ENCODE data around the gene TNFRSF13B.
"Not testable (repeated sequence)": the region's sequence is repeated elsewhere in the genome, so short reads cannot be mapped to it uniquely, and the experiment has no call there.

The TNFRSF13B gene

DNA sequence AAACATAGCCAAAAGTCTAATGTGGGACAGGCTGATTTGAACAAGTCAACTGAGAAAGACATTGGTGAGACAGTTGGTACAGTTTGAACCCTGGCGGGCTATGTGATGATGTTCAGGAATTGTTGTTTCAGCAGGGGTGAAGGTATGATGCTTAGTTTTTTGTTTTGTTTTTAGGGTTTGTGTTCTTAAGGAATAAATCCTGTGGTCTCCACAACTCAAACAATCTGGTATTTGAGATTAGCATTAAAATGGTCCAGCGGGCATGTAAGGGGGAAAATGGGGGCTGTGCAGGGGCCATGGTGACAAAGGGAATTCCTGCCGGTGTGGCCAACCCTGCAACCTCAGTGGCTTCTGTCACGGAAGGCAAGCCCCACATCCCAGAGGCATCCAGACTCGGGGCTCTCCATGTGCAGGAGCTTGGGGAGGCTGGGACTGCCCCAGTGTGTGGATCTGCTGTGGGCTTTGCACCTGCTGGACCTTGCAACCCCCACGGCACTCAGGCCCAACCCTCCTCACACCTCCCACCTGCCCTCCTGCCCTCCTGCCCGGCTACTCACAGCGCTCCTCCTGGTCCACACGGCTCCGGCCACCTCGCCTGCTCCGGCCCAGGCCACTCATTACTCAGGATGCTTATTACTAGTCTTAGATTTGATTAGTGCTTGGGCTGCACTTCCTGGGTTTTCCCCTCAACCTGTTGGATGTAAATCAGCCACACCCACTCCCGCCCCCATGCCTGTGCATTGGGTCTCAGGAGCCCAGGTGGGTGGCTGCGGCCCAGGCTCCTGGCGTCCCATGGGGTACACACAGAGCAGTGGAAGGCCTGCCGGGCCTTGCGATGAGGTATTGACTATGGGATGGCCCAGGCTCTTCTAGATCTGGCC lies at the start of gene TNFRSF13B:
Gene TNFRSF13B (minus strand): TSS at position 661 of the 881 bp plus-strand sequence. CDS start 43 bp downstream, at position 618.
- H3K27ac Mint-ChIP-seq, result peak within 1 kb of the TSS in 1 of 2 donors; percentile 14
- H3K4me1 Mint-ChIP-seq, result peaks cover 18% of the 10 kb centered on the region

DNA sequence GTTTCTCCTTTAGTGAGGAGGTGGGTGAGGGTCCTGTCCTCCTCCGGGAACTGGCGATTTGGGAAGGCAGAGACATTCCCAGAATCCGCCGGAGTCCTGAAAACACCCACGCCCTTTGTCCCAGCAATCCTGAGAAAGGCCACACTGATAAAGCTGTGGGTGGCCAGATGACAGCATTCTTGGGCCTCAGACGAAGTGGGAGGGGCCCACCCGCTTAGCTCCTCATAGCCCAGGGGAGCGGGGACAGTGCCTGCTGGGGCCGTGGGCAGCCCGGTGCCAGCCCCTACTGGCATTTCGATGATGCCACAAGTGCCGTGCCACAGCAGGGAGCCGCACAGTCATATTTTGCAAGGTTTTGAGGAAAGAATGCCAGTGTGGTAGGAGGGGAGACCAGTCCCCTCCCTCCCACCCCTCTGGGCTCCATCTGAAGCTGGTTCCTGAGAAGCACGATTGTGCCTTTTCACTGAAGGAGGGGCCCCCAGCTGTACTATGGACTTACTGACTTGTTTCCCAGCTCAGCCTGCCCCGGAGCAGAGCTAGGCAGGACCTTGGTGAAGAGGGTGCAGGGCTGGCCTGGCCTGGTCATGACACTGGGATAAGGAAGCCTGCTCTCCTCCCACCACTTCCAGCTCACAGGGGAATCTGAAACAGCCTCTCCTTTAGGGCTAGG lies 49.4 kb upstream of the TNFRSF13B start:
- Mint-ChIP-seq H3K27me3 (no peaks in the 10 kb centered on the region), H3K4me3 (no peak overlapping the region), H3K27ac (no peak overlapping the region), H3K4me1 (peaks cover 24% of the 10 kb centered on the region), H3K9me3 (no peaks in the 10 kb centered on the region)
- ATAC-seq, result no peak
- DNase-seq, result no peak

More for the DNA sequence above, at the start of gene TNFRSF13B:
- Mint-ChIP-seq H3K27me3 (peaks cover 16% of the 10 kb centered on the region), H3K9me3 (no peaks in the 10 kb centered on the region), H3K4me3 (no peak within 1 kb of the TSS)
- DNase-seq (no peak), ATAC-seq (no peak)

DNA sequence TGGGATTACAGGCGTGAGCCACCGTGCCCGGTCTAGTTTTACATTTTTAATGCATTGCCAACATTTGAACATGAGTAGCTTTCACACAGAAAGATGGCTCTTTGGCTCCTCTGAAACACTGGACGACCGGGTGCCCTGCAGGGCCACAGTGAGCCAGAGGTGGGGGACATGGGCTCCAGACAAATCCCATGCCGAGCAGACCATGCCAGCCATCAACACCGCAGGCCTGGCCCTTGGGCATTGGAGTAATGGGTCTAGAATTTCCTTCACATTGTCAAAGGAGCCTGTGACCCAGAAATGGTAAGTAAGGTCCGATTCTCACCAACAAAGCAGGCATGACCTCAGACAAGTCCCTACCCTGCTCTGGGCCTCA lies 48.9 kb upstream of the TNFRSF13B start:
- H3K9me3 Mint-ChIP-seq, result no peaks in the 10 kb centered on the region
- H3K27me3 Mint-ChIP-seq, result no peaks in the 10 kb centered on the region
- no peak overlapping the region for H3K4me3 Mint-ChIP-seq

DNA sequence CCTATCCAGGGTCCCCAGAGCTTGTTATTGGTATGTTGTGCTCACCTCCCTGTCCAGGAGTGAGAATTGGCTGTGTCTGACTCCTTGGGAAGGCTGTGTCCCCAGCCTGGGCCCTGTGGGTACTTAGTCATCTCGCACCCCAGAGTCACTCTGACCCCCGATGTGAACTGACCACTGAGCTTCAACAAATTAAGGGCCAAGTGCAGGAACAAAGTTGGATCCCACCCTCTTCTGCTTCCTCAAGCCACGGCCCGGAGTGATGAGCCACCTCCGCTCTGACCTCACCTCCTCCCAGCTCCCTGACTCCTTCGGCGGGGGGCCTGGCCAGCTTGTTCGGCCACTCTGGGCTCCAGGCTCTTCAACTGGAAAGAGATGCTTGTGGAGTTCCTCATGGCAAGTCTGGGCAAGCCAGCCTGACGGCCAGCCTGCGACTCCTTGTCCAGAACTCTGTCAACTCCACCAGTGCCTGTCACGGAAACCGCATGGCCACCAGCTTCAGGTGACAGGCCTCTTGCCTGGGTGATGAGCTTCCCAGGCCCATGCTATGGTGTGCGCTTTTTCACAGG lies 48.1 kb upstream of the TNFRSF13B start:
- ATAC-seq (no peak), DNase-seq (no peak)
- Mint-ChIP-seq H3K9me3 (no peaks in the 10 kb centered on the region), H3K4me3 (no peak overlapping the region), H3K27me3 (no peaks in the 10 kb centered on the region), H3K27ac (no peak overlapping the region), H3K4me1 (peaks cover 38% of the 10 kb centered on the region)

More for the DNA sequence above, 48.9 kb upstream of the TNFRSF13B start:
- peaks cover 29% of the 10 kb centered on the region for H3K4me1 Mint-ChIP-seq
- ATAC-seq (no peak), DNase-seq (no peak)
- H3K27ac Mint-ChIP-seq, result no peak overlapping the region

DNA sequence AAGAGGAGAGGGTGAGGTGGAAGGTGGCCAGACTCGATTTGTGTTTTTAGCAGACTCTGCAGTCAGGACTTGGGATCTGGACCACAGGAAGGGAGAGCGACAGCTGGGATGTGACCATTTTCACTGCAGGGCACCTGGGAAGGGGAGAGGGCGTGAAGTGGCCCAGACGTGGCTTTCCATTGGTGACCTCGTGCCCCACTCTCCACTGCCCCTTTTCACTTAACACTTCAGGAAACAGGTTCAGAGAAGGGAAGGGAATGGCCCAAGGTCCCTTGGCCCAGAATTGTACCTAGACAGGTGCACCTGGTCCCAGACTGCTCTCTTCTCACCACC lies 47.5 kb upstream of the TNFRSF13B start:
- DNase-seq, result no peak
- Mint-ChIP-seq H3K9me3 (no peaks in the 10 kb centered on the region), H3K27ac (no peak overlapping the region), H3K4me3 (no peak overlapping the region), H3K4me1 (peaks cover 40% of the 10 kb centered on the region), H3K27me3 (no peaks in the 10 kb centered on the region)
- ATAC-seq, result no peak

DNA sequence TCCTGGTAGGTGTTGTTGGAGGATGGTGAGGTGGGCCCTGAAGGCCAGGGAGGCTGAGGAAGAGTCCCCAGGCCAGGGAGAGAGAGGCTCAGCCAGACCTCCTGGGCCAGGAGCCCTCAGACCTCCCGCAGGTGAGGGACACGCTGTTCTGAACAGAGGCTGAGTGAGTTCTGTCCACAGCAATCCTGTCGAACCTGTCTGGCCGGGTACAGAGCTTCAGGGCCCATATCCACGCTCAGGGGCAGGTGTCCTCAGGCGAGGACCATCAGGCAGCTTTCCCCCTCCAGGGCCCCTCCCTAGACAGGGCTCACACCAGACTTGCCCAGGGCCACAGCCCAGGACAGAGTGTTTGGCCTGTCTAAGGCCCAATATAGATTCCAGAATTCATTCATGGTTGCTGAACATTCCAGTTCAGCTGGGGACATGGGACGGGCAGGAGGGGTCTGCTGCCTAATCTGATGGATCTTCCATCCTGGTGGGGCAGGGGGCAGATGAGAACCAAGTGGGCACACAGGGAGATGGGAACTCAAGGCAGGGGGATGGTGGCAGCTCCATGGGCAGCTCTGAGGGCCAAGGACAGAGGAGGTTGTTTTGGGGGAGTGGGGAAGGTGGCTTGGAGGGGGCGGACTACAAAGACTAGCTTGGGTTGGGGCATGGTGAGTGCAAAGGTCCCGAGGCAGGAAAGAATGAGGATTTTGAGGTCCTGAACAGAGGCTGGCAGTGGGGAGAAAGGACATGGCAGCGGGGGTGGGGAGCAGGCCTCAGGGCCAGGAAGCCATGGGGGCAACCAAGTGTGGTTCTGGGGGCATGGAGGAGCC lies 46.9 kb upstream of the TNFRSF13B start:
- Mint-ChIP-seq H3K27ac (no peak overlapping the region), H3K27me3 (no peaks in the 10 kb centered on the region), H3K4me3 (no peak overlapping the region), H3K4me1 (peaks cover 40% of the 10 kb centered on the region), H3K9me3 (no peaks in the 10 kb centered on the region)
- no peak for ATAC-seq
- no peak for DNase-seq

DNA sequence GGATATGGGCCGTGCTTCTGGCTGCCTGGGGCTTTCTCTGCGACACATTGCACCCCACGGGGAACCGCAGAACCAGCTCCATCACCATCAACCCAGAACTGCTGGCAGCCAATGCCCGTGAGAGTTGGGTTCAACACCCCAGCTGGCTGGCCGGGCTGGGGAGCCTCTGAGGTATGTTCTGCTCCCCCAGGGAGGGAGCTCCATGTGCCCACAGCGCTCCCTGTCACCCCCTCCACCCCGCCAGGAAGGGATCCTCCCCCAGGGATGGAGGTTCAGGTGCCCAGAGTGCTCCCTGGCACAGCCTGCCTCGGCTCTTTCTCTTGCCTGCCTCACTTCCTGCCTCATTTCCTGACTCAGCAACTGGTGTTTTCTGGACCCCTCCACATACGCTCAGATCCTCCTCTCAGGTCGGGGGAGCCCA lies 46.1 kb upstream of the TNFRSF13B start:
- ATAC-seq, result peak; percentile 36
- H3K27me3 Mint-ChIP-seq, result no peaks in the 10 kb centered on the region
- peak overlapping the region; percentile 86 to 92 for H3K27ac Mint-ChIP-seq
- peaks cover 40% of the 10 kb centered on the region for H3K4me1 Mint-ChIP-seq
- DNase-seq, result no peak
- H3K4me3 Mint-ChIP-seq, result no peak overlapping the region
- H3K9me3 Mint-ChIP-seq, result no peaks in the 10 kb centered on the region

DNA sequence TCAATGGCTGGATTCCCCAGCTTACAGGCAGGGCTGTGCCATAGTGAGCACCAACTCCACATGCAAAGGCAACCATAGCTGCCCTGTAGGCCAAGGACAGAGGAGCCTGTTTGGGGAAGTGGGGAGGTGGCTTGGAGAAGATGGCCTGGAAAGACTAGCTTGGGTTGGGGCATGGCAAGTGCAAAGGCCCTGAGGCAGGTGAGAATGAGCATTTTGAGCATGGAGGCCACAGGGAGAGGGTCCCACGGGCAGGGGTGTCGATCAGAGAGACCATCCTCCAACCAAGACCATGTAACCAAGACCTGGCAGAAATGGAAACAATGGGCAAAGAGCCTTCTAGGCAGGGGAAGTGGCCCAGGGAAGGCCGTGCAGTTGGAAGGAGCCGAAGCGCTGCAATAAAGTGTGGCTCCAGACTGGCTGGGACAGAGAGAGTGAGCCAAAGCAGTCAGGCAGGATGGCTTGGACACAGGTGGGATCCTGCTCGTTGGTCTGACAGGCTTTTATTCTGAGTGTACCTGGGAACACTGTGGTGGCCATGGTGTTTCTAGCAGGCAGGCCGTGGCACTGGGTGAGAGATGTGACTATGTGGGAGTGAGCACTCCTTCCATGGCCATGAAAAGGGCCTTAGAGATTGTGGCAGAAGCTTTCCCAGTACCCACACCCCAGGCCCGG lies 45.6 kb upstream of the TNFRSF13B start:
- Mint-ChIP-seq H3K27me3 (no peaks in the 10 kb centered on the region), H3K27ac (no peak overlapping the region), H3K4me1 (peaks cover 40% of the 10 kb centered on the region), H3K4me3 (no peak overlapping the region), H3K9me3 (no peaks in the 10 kb centered on the region)
- no peak for ATAC-seq
- DNase-seq, result no peak

DNA sequence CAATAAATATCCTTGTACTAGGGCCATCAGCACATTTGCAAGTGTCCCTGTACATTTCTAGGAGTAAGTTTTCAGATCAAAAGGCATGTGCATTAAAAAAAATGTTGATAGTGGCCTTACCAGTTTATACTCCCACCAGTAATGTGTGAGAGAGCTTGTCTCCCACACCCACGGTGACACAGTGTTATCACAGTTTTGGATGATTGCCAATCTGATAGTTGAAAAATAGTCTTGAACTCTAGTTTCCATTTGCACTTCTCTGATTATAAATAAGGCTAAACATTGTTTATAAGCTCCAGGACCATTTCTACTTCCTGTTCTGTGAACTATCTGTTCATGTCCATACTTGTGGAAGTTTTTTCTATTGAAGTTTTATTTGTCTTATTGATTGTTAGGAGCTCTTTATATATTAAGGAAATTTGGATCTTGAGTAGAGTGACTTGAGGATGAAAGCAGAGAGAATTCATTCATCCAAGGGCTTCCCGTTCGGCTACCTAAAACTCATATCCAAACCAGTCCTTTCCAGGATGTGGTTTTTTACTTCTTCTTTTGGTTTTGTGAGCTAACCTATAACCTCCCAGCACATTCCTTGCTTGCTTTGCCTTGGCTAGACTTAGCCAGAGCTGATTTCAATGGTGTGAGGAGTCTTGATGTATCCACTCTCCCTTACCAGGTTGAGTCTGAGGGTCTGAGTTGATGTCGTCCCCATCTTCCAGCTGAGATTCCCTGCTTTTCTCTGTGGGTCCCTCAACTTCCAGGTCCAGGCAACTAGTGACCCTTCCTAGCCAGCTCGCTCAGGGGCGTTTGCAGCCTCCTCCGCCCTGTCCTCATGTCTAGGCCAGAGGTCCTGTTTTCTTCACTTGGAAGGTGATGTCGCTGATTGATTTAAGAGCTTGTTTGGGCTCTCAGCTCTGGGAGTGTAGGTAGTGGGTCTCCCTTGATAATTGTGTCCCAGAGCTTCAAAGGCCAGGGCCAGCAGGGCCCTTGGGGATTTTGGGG lies 44.6 kb upstream of the TNFRSF13B start:
- DNase-seq, H3K9me3 Mint-ChIP-seq, H3K27me3 Mint-ChIP-seq, H3K4me3 Mint-ChIP-seq: not testable (repeated sequence)
- peak overlapping the region in 1 of 2 donors; percentile 58 for H3K27ac Mint-ChIP-seq
- ATAC-seq, result peak; percentile 55
- H3K4me1 Mint-ChIP-seq, result peaks cover 40% of the 10 kb centered on the region

DNA sequence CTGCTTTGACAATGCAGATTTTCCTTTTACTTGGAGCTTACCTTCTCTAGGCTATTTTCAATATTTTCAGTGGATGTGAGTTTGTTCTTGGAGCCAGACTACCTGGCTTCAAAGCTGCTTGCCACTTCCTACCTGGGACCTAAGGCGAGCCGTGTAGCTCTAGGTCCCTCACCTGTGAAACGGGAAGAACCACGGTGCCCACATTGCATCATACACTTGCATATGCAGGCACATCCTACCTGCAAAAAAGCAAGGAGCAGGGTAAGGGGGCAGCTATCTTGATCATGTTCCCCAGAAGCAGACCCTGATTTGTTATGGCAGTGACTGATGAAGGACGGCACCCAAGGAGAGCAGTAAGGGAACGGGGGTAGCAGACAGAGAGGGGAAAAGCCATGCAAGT lies 43.3 kb upstream of the TNFRSF13B start:
- peaks cover 40% of the 10 kb centered on the region for H3K4me1 Mint-ChIP-seq
- no peaks in the 10 kb centered on the region for H3K27me3 Mint-ChIP-seq

DNA sequence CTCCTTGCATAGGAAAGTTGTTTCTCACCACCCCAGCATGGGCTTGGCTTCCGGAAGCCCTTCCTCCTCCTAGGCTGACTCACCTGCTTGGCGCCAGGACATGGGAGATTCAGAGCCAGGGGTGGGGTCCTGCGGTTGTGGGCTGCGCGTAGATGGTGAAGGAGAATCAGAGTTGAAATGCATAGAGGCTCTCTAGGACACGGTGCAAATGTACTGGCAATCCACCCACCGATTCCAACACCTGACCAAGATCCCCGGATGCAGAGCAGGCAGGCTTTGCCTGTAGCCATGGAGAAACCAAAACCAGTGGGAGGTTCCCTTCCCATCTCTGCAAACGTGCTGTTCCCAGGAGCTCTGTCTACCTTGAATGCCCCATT lies 42.8 kb upstream of the TNFRSF13B start:
- ATAC-seq, H3K9me3 Mint-ChIP-seq, H3K4me3 Mint-ChIP-seq, H3K27ac Mint-ChIP-seq, H3K27me3 Mint-ChIP-seq, DNase-seq: not testable (repeated sequence)
- peaks cover 40% of the 10 kb centered on the region for H3K4me1 Mint-ChIP-seq

More for the DNA sequence above, 43.3 kb upstream of the TNFRSF13B start:
- Mint-ChIP-seq H3K4me3 (no peak overlapping the region), H3K9me3 (no peaks in the 10 kb centered on the region), H3K27ac (no peak overlapping the region)
- DNase-seq (no peak), ATAC-seq (no peak)

DNA sequence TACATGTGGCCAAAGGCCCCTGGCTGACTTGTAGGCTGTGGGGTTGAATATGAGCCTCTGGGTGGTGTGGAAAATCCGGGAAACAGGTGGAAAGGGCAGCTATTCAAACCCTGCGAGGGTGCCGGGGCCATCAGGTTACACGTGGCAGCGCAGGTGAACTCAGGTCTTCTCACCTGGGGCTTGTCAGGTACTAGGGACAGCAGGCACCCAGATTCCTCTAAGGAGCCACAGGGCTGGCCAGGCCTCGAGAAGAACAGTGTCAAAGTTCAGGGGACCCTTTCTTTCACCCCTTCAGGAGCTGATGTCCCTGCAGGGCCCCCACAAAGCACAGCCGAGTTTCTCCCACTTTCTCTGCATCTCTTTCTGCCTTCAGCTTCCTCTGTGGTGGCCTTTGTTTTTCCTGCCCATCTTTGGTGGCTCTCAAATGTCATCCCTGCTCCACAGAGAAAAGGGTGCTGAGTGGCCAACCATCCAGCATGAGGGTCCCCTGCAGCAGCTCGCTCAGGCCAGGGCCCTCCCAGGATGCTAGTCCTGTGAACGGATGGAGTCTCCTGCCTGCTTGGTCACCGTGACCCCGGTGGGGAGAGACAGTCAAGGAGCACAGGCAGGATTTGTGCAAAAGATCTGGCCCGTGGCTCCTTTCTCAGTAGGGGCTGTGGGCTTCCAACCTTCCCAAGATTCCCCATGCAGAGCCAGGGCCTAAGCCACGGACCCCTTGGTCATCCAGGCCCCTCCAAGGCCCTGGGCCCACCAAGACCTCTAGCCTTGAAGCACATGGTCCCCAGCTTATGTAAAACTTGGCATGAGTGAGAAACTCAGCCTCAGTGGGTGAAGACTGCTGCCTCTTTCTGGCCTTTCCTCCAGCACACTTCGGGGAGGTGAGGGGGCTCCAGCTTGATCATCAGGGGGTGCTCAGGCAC lies 42.2 kb upstream of the TNFRSF13B start:
- not testable (repeated sequence) for H3K27ac Mint-ChIP-seq, H3K27me3 Mint-ChIP-seq, H3K9me3 Mint-ChIP-seq, DNase-seq, H3K4me3 Mint-ChIP-seq, ATAC-seq
- peaks cover 40% of the 10 kb centered on the region for H3K4me1 Mint-ChIP-seq
